ENCODE results near the gene TMEM201. TPM values are rescaled to one million over a fixed set of nuclear protein-coding genes. Genes with fewer than 3 reads are reported as not detected.
A peak's percentile ranks its signal among the peaks of the same experiment; 100 is the strongest.

TMEM201 gene
- total RNA-seq, 1 experiment from 2014 or later: 14.2 TPM

- no peak for DNase-seq (ENCODE audit: low read depth)
Measured at GRCh38 chr1:9652379-9653209, 63.9 kb downstream of the TMEM201 start.

- DNase-seq (ENCODE audit: low read depth): no peak
Measured at GRCh38 chr1:9653210-9653490, 64.4 kb downstream of the TMEM201 start.

- no peak for DNase-seq (ENCODE audit: low read depth)
Measured at GRCh38 chr1:9653491-9654050, 64.9 kb downstream of the TMEM201 start.

DNA sequence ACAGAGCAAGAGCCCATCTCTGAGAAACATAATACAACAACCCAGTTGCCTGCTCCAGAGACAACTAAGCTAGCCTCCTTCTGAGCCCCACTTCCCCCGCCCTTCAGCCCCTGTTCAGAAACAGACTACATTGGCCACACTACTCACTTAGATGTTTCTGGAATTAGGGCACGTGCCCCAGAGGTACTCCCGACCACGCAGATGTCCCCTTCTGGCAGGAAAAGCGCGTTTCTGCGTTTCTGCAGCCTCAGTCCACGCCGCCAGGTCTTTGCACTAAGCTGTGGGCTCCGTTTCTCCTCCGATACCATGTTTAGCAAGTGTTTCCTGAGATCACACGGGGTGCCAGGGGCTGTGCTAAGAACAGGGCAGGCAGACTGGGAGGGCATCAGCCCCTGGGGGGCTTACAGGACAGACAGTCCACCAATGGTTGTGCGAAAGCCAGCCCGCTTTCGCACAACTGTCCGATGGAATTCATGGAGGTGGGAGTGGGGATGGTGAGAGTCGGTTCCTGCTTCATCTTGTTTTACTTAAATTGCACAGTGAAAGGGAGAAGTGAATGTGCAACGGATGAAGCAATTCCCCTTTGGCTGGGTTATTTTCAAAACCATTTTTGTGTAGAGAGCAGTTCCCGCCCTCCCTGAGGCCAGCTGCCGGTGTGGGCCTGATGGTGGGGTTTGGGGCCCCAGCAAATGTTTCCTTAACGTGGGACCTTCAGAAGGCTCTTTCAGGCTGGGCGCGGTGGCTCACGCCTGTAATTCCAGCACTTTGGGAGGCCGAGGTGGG, 65.5 kb downstream of the TMEM201 start:
- no peak for DNase-seq (ENCODE audit: low read depth)

DNA sequence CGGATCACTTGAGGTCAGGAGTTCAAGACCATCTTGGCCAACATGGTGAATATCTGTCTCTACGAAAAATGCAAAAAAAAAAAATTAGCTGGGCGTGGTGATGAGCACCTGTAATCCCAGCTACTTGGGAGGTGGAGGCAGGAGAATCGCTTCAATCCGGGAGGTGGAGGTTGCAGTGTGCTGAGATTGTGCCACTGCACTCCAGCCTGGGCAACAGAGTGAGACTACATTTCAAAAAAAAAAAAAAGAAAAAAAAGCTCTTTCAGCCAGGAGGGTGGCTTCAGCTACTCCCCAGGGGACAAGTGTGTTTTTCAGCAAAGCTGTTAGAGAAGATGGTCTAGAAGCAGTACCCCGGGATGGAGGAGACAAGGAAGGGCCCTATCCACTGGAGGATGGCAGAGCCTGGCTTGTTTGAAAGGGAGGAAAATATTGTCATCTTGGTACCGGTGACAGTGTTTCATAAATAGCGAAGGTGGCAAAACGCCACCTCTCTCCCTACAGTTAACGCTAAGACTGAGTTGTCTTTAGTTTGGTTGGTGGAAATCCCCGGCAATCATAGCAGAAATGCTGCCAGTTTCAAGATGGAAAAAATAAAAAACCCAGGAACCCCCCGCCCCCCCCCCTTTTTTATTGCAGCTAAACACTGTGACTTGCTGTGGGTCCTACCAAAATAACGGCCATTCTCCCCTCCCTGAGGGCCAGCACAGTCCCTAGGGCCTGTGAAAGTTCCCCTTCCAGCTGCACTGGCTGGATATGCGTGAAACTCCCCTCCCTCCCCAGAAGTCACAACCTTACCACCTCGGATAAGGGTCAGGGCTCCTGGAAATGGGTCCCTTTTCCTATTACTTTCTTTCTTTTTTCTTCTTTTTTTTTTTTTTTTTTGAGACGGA, 66.4 kb downstream of the TMEM201 start:
- no peak for DNase-seq (ENCODE audit: low read depth)

DNA sequence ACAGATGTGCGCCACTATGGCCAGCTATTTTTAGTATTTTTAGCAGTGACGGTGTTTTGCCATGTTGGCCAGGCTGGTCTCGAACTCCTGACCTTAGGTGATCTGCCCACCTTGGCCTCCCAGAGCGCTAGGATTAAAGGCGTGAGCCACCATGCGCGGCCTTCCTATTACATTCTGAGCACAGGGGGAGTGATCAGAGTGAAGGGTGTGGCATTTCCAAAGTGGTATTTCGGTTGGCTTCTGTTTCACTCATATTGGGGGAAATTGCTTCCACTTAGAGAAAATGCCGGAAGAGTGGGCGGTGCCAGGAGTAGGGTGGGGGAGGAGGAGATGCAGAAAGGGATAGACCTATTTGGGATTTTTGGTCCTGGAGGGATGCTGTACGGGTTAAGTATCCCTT, 67.1 kb downstream of the TMEM201 start:
- no peak for DNase-seq (ENCODE audit: low read depth)

- no peak for DNase-seq (ENCODE audit: low read depth)
Measured at GRCh38 chr1:9657521-9658032, 68.9 kb downstream of the TMEM201 start.

DNA sequence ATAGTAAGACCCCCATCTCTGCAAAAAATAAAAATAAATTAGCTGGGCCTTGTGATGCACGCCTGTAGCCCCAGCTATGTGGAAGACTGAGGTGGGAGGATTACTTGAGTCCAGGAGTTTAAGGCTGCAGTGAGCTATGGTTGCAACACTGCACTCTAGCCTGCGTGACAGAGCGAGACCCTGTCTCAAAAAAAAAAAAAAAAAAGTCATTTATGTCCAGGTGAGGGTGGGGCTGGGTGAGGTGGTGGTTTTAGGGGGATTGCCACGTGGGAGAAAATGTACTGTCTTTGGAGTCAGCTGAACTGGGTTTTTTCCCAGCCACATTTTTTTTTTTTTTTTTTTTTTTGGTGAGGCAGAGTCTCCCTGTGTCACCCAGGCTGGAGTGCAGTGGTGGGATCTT, 69.5 kb downstream of the TMEM201 start:
- DNase-seq (ENCODE audit: low read depth): no peak

DNA sequence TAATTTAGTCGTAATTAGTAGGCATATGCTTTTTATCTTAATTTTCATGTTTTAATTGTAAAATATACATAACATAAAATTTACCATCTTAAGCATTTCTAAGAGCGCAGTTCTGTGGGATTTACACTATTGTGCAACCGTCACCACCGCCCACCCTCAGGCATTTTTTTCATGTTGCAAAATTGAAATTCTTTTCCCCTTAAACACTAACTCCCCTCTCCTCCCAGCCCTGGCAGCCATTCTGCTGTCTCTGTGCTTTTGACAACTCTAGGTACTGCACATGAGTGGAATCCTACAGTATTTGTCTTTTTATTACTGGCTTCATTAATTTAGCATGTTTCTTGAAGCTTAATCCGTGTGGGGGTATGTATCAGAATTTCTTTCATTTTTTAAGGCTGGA, 70.6 kb downstream of the TMEM201 start:
- peak; percentile 18 for DNase-seq (ENCODE audit: low read depth)

DNA sequence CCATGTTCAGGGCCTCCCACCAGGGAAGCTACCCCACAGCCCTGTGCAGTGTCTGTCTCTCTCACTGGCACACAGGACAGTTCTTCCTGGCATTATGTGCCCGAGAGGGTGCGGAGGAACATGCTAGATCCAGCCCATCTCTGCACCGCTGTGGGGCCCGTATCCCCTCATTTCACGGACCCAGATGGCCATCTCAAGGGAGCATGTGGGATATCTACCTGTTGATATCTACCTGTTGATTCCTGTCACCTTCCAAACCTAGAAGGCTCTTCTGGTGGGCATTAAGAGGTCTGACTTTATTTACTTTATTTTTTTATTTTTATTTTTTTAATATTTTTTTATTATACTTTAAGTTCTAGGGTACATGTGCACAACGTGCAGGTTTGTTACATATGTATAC, 74.5 kb downstream of the TMEM201 start:
- DNase-seq (ENCODE audit: low read depth): no peak

Other genes with a start within 250 kb of the TMEM201 start
- 5.5 and 5.8 TPM in 2 replicates for gene SLC25A33, start 49.4 kb upstream of the TMEM201 start, total RNA-seq (2014; rRNA removed)
- gene PIK3CD, start 62.8 kb downstream of the TMEM201 start, total RNA-seq (2014; rRNA removed): 18.8 and 20.6 TPM in 2 replicates
- 30.8 and 32.3 TPM in 2 replicates for gene CLSTN1, start 235.1 kb downstream of the TMEM201 start, total RNA-seq (2014; rRNA removed)

Measured in LHCN-M2 (cell line).